OCI-LY1 (cell line): ENCODE results near the gene C12orf56.

ENCODE experiments used
- H2AFZ ChIP-seq: fragments of 200-600 bp; sonication (generic), shearing (Covaris generic); 2 replicates; pipeline ENCODE4 v1.6.0; 2014; ENCODE audit warnings: antibody characterized with exemption, mild to moderate bottlenecking, low read length
- H3F3A ChIP-seq: fragments of 200-600 bp; sonication (generic), shearing (Covaris generic); 2 replicates; pipeline ENCODE4 v1.6.0; 2014; ENCODE audit warnings: mild to moderate bottlenecking, antibody characterized with exemption, low read length, moderate library complexity; ENCODE audit not compliant: insufficient read depth
- H3K27ac ChIP-seq: fragments of 200-600 bp; sonication (generic); 2 replicates; pipeline ENCODE4 v1.5.1; 2014; ENCODE audit warnings: low read length, mixed run types, mild to moderate bottlenecking, low read depth; ENCODE audit not compliant: poor library complexity, severe bottlenecking
- H3K27me3 ChIP-seq: fragments of 200-600 bp; sonication (generic); 2 replicates; pipeline ENCODE4 v1.6.0; 2014; ENCODE audit warnings: antibody characterized with exemption, mild to moderate bottlenecking, low read length, moderate library complexity; ENCODE audit not compliant: insufficient read depth
- H3K36me3 ChIP-seq: fragments of 200-600 bp; sonication (generic); 2 replicates; pipeline ENCODE4 v1.6.1; 2014; ENCODE audit warnings: mild to moderate bottlenecking, antibody characterized with exemption, low read length, moderate library complexity, mixed read lengths; ENCODE audit not compliant: insufficient read depth
- H3K4me1 ChIP-seq: fragments of 200-600 bp; sonication (generic); 2 replicates; pipeline ENCODE4 v1.5.1; 2014; ENCODE audit warnings: mild to moderate bottlenecking, low read length, moderate library complexity; ENCODE audit not compliant: insufficient read depth, severe bottlenecking
- H3K4me2 ChIP-seq: fragments of 200-600 bp; sonication (generic), shearing (Covaris generic); 2 replicates; pipeline ENCODE4 v1.6.1; 2014; ENCODE audit warnings: low read length
- H3K4me3 ChIP-seq: fragments of 200-600 bp; sonication (generic); 2 replicates; pipeline ENCODE4 v1.5.1; 2014; ENCODE audit warnings: low read length, low read depth, mild to moderate bottlenecking, mixed read lengths; ENCODE audit not compliant: poor library complexity, severe bottlenecking
- H3K79me2 ChIP-seq: fragments of 200-600 bp; shearing (Covaris generic); 2 replicates; pipeline ENCODE4 v1.6.1; 2016; ENCODE audit warnings: mixed run types, low read length, mixed read lengths; ENCODE audit not compliant: insufficient read depth
- H3K9ac ChIP-seq: fragments of 200-600 bp; sonication (generic), shearing (Covaris generic); 2 replicates; pipeline ENCODE4 v1.6.1; 2014; ENCODE audit warnings: mild to moderate bottlenecking, low read length, mixed read lengths
- H3K9me2 ChIP-seq: fragments of 200-600 bp; sonication (generic), shearing (Covaris generic); 2 replicates; pipeline ENCODE4 v1.6.1; 2014; ENCODE audit warnings: low read depth, mild to moderate bottlenecking, low read length, mixed read lengths
- H3K9me3 ChIP-seq: fragments of 200-600 bp; shearing (Covaris generic); 2 replicates; pipeline ENCODE4 v1.6.1; 2014; ENCODE audit warnings: low read length, mixed read lengths
- H4K20me1 ChIP-seq: fragments of 200-600 bp; sonication (generic), shearing (Covaris generic); 2 replicates; pipeline ENCODE4 v1.6.0; 2016; ENCODE audit warnings: mild to moderate bottlenecking, low read length; ENCODE audit not compliant: insufficient read depth
- CTCF ChIP-seq: fragments of 200-600 bp; sonication (generic), shearing (Covaris generic); IDR thresholded peaks from 2 replicates; pipeline ENCODE4 v1.5.1; 2017; ENCODE audit warnings: mild to moderate bottlenecking, antibody characterized with exemption, low read length, moderate library complexity, mixed read lengths
- EZH2 ChIP-seq: fragments of 200-600 bp; sonication (generic), shearing (Covaris generic); IDR thresholded peaks from 2 replicates; pipeline ENCODE4 v1.8.0; 2017; ENCODE audit warnings: borderline replicate concordance, mixed run types, mild to moderate bottlenecking, antibody characterized with exemption, low read length, moderate library complexity, mixed read lengths

C12orf56 gene

GRCh38 chr12:64268409-64268808 lies 122.1 kb downstream of the C12orf56 start:
- H2AFZ ChIP-seq = no peak overlapping the region
- no peaks in the 10 kb centered on the region for H3K79me2 ChIP-seq
- H3K9me3 ChIP-seq = no peaks in the 10 kb centered on the region
- no peaks in the 10 kb centered on the region for H3F3A ChIP-seq
- no peaks in the 10 kb centered on the region for H3K36me3 ChIP-seq
- H3K27ac ChIP-seq = no peak overlapping the region
- no peaks in the 10 kb centered on the region for H3K9me2 ChIP-seq
- H3K4me1 ChIP-seq = no peaks in the 10 kb centered on the region
- H4K20me1 ChIP-seq = no peaks in the 10 kb centered on the region
- H3K27me3 ChIP-seq = no peaks in the 10 kb centered on the region
- H3K9ac ChIP-seq = no peak overlapping the region
- TF ChIP-seq CTCF = no peak
- TF ChIP-seq EZH2 = no peak
- H3K4me3 ChIP-seq = no peak overlapping the region
- no peak overlapping the region for H3K4me2 ChIP-seq

- H3K9ac ChIP-seq = no peak overlapping the region
- H4K20me1 ChIP-seq = no peaks in the 10 kb centered on the region
- no peak overlapping the region for H2AFZ ChIP-seq
- TF ChIP-seq EZH2 (no peak), CTCF (no peak)
- no peaks in the 10 kb centered on the region for H3K79me2 ChIP-seq
- no peak overlapping the region for H3K4me3 ChIP-seq
- H3K9me3 ChIP-seq = no peaks in the 10 kb centered on the region
- H3K27me3 ChIP-seq = no peaks in the 10 kb centered on the region
- no peaks in the 10 kb centered on the region for H3K4me1 ChIP-seq
- H3K27ac ChIP-seq = no peak overlapping the region
- no peaks in the 10 kb centered on the region for H3F3A ChIP-seq
- H3K4me2 ChIP-seq = no peak overlapping the region
- no peaks in the 10 kb centered on the region for H3K9me2 ChIP-seq
- no peaks in the 10 kb centered on the region for H3K36me3 ChIP-seq
Observed at GRCh38 chr12:64265839-64266238, 124.7 kb downstream of the C12orf56 start.

- no peaks in the 10 kb centered on the region for H3K9me2 ChIP-seq
- H3K27me3 ChIP-seq = no peaks in the 10 kb centered on the region
- H3K36me3 ChIP-seq = no peaks in the 10 kb centered on the region
- H3K79me2 ChIP-seq = no peaks in the 10 kb centered on the region
- H3F3A ChIP-seq = no peaks in the 10 kb centered on the region
- no peak overlapping the region for H2AFZ ChIP-seq
- TF ChIP-seq EZH2 (no peak), CTCF (no peak)
- H3K9me3 ChIP-seq = no peaks in the 10 kb centered on the region
- no peaks in the 10 kb centered on the region for H3K4me1 ChIP-seq
- H3K4me2 ChIP-seq = no peak overlapping the region
- H4K20me1 ChIP-seq = no peaks in the 10 kb centered on the region
- no peak overlapping the region for H3K27ac ChIP-seq
- no peak overlapping the region for H3K4me3 ChIP-seq
- no peak overlapping the region for H3K9ac ChIP-seq
Observed at GRCh38 chr12:64261813-64262212, 128.7 kb downstream of the C12orf56 start.
